GM19468 (cell line): ENCODE measurements around the gene DEF6.

Experiments
- ATAC-seq: cut with Tn5 transposase; IDR thresholded peaks from one replicate; pipeline ENCODE4 v1.9.1; 2021; ENCODE audit warnings: mild to moderate bottlenecking, moderate library complexity, moderate number of reproducible peaks; ENCODE audit not compliant: unreplicated experiment; ENCODE audit errors: extremely low read depth

Gene DEF6

DNA sequence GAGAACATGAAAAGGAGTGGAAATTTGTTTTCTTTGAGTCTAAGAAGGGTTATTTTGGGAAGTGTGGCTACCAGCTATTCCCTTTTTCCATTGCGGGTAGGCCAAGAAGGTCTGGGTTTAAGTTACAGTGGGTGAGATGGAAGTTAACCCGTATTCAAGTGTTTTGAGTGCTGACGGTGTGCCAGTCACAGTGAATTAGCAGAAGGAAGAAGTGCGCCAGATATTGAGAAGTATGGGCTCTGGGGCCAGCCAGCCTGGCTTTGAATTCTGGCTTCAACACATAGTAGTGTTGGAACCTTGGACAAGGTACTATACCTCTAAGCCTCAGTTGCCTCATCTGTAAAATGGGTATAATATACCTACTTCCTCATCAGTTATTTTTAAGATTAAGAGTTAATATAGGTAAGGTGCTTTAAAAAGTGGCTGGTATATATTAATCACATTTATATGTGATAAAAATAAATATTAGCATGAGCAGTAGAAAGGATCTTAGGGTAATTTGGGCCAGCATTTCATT lies 21.8 kb upstream of the DEF6 start:
- ATAC-seq, result no peak

- ATAC-seq, result no peak
These were observed 18.9 kb upstream of the DEF6 start for GRCh38 chr6:35278708-35279107.

DNA sequence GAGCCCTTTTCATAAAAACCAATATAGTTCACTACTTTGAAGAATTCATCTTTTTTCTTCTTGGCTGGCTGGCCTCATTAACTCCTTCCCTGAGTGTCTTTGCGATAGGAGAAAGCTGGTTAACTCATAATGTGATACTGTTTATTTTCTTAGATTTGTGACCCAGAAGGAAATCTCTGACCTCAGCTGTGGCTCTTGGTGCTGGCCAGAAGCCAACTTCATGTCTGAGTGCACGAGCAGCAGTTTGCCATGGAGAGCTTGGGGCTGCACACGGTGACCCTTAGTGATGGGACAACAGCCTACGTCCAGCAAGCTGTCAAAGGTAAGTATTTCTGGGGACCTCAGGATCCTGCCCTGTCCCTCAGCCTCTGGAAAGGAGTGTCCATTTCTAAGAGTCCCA lies 16.7 kb upstream of the DEF6 start:
- ATAC-seq, result no peak

GRCh38 chr6:35282472-35282871 lies 15.1 kb upstream of the DEF6 start:
- ATAC-seq, result no peak

DNA sequence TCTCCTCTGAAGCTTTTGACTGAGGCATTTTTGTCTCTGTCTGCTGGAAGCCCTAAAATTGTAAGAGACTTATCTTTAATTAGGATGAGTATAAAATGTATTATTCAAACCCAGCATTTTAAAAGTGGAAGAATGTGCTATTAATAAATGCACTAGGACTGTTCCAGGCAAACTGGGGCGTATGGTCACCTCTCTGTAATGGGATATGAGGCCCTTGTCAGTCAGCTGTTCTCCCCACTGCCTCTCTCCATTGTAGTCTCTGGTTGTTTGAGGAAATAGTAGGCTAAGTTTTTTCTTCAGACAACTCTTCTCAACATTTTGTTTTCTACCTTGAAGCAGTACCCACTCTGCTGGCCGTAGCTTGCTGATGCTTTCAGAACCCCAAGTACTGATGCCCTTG lies 14.3 kb upstream of the DEF6 start:
- ATAC-seq, result no peak

DNA sequence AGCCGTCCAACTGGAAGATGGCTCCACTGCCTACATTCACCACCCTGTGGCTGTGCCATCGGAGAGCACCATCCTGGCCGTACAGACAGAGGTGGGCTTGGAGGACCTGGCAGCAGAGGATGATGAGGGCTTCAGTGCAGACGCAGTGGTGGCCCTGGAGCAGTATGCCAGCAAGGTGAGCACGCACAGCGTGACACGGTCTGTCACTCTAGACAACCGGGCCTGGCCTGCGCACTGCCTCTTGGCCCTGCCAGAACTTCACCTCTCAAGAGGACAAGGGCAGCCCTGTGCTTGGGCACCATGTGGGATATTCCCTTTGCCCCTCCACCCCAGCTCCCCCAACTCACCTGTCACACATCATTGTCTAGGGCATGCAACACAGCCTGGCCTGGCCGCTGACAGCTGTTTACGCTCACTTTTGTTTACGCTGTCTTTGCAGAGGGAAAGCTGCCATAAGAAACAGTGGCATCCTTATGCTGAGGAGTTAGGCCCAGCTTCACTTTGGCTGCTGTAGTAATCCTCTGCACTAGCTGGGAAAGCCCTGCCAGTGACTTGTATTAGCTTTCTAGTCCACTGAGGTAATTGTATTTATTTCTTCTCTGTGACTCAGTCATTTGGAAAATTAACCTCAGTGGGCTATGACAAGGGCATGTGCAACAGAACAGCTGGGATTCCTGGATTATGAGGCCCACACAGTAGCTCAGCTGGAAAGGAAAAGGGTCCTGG lies 9.8 kb upstream of the DEF6 start:
- ATAC-seq, result no peak

GRCh38 chr6:35288834-35289233 lies 8.8 kb upstream of the DEF6 start:
- ATAC-seq, result no peak

- no peak for ATAC-seq
These were observed 6.1 kb upstream of the DEF6 start for GRCh38 chr6:35291491-35291890.

DNA sequence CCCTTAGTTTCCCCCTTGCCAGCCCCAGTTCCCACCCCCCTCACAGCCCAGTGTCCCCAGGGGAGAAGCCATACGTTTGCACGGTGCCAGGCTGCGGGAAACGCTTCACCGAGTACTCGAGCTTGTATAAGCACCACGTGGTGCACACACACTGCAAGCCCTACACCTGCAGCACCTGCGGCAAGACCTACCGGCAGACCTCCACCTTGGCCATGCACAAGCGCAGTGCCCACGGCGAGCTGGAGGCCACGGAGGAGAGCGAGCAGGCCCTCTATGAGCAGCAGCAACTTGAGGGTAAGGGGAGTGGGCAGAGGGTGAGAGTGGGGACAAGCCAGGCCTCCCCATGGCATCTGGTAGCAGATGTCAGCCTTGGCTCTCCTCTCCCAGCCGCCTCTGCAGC lies 5.1 kb upstream of the DEF6 start:
- ATAC-seq, result no peak

DNA sequence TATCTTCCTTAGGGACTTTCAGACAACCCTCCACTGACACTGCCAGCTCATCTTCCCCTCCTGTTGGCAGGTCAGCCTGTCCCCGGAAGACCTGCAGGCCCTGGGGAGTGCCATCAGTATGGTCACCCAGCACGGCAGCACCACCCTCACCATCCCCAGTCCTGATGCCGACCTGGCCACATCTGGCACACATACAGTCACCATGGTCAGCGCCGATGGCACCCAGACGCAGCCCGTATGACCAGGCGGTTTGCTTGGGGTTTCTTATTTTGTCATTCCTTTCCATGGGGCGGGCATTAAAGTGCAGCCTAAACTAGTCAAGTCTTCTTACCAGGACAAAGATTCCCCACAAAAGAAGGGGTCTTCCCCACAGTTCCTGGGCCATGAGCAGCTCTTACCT lies 3.9 kb upstream of the DEF6 start:
- ATAC-seq, result no peak

GRCh38 chr6:35294308-35294945 lies 3.2 kb upstream of the DEF6 start:
- no peak for ATAC-seq

GRCh38 chr6:35295036-35295435 lies 2.6 kb upstream of the DEF6 start:
- no peak for ATAC-seq

GRCh38 chr6:35295521-35296315 lies 1.9 kb upstream of the DEF6 start:
- ATAC-seq, result no peak

DNA sequence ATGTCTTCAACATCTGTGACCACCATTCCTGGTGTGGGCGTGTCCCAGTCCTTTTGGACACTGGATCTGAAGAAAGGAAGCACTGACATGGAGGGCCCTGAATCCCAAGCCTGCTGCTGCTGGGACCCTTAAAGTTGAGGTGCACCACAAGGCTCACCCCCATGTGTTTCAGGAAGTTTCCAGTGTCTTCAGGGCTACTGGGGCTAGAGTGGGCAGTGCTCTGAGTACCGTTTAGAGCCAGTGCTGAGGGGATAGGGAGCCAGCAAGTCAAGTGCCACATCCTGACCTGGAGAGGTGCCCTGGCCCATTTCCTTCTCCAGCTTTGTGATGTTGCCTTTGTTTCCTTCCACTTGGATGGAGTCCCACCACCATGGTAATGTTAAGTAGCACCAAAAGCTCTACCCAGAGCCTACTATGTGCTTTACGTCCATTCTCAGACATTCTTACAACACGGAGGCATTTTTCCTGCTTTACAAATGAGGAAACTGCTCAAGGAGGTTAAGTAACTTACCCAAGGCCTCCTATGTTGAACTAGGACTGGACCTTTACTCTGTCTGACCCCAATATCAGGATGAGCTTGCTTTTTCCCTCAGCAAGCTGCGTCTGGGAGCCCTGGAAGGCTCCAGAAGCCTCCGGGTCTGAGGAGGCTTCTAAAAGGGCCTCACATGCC lies 552 bp upstream of the DEF6 start:
- no peak for ATAC-seq

DNA sequence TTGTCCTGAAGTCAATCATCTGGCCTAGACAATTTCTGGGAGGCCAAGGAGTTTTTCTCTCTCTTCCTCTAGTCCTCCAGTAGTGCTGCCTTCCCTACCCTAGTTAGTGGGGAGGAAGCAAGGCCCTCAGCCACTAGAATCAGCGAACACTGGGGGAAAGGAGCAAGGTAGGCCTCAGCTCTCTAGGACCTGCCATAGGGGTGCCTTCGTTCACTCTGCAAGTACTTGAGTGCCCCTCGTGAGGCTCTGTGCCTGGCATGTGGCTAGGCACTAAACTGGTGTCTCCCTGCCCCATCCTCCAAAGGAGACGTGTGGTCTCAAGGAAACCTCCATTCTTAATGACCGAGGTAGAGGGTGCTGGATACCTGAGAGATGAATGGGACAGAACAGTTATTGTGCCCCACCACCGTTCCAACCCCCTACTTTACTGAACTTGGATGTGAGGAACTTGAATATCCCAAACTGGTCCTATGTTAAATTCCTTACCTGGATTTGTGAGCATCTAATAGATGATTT lies 1.1 kb downstream of the DEF6 start:
- ATAC-seq, result no peak

DNA sequence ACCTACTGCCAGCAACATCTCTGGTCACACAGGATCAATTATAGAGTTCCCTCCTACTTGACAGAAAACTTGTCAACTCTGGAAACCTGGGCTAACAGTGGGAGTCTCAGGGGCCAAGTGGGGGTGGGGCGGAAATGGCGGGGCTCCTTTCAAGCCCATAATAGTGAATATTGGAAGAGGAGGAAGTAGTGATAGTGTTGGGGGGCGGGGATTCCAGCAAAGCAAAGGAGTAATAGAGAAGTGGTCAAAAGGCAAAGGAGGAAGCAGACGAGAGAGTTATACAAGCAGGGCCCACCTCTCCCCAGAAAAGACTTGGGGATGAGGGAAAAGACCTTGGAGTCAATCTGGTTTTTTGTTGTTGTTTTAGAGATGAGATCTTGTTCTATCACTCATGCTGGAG lies 2.1 kb downstream of the DEF6 start:
- ATAC-seq, result no peak

DNA sequence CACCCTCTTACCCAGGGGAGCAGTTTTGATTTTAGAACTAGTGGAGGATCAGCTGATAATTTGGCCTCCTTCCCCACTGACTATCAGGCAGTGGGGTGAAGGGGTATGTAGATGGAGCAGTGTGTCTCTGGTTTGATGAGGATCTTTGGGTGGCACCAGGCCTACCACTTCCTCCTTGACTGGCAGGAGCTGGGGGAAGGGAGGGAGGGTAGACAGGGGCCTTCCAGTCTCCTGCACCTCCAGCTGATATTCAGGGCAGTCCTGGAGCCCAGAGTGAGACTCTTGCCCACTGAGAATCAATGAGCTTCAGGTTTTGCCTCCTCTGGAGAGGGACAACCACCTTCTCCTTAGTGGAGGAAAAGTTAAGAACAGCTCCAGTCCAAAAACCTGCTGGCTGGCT lies 3.2 kb downstream of the DEF6 start:
- no peak for ATAC-seq

GRCh38 chr6:35302604-35303241 lies 5.1 kb downstream of the DEF6 start:
- peak; percentile 44 for ATAC-seq

GRCh38 chr6:35304299-35304698 lies 6.7 kb downstream of the DEF6 start:
- no peak for ATAC-seq

- ATAC-seq, result no peak
These were observed 7.5 kb downstream of the DEF6 start for GRCh38 chr6:35305117-35305516.
